H9 (cell line): ENCODE results near the gene DNAJC24. TPM values are rescaled to one million over a fixed set of nuclear protein-coding genes. Genes with fewer than 3 reads are reported as not detected.

Source experiments
- DNase-seq: peaks from one replicate; pipeline ENCODE4 v3.0.0-alpha.2; 2017
- H2AFZ ChIP-seq: one replicate; pipeline ENCODE4 v1.6.1; 2013; ENCODE audit warnings: mild to moderate bottlenecking, low read length, control low read depth, moderate library complexity
- H2AK5ac ChIP-seq: 2 replicates; pipeline ENCODE4 v1.6.1; 2013; ENCODE audit warnings: low read length, control low read depth, mixed read lengths; ENCODE audit not compliant: insufficient read length
- H2BK120ac ChIP-seq: one replicate; pipeline ENCODE4 v1.6.1; 2013; ENCODE audit warnings: low read depth, mild to moderate bottlenecking, low read length, control low read depth, inconsistent platforms; ENCODE audit not compliant: poor library complexity, severe bottlenecking
- H2BK12ac ChIP-seq: 2 replicates; pipeline ENCODE4 v1.6.1; 2013; ENCODE audit warnings: low read length, control low read depth, mixed read lengths, low read depth; ENCODE audit not compliant: insufficient read length
- H2BK15ac ChIP-seq: 2 replicates; pipeline ENCODE4 v1.6.1; 2013; ENCODE audit warnings: low read depth, low read length, control low read depth
- H2BK20ac ChIP-seq: one replicate; pipeline ENCODE4 v1.6.1; 2013; ENCODE audit warnings: low read depth, mild to moderate bottlenecking, low read length, control low read depth, inconsistent platforms; ENCODE audit not compliant: poor library complexity, severe bottlenecking
- H2BK5ac ChIP-seq: 2 replicates; pipeline ENCODE4 v1.6.1; 2013; ENCODE audit warnings: low read length, control low read depth, mixed read lengths; ENCODE audit not compliant: insufficient read length
- H3K14ac ChIP-seq: 2 replicates; pipeline ENCODE4 v1.6.1; 2013; ENCODE audit warnings: low read length, control low read depth; ENCODE audit not compliant: insufficient read depth
- H3K18ac ChIP-seq: 2 replicates; pipeline ENCODE4 v1.6.1; 2013; ENCODE audit warnings: low read depth, mild to moderate bottlenecking, mixed read lengths, low read length, control low read depth; ENCODE audit not compliant: insufficient read length
- H3K23ac ChIP-seq: 2 replicates; pipeline ENCODE4 v1.6.1; 2013; ENCODE audit warnings: low read length, control low read depth, mixed read lengths, low read depth; ENCODE audit not compliant: insufficient read length
- H3K23me2 ChIP-seq: 2 replicates; pipeline ENCODE4 v1.6.1; 2013; ENCODE audit warnings: low read depth, mild to moderate bottlenecking, mixed read lengths, low read length, control low read depth; ENCODE audit not compliant: insufficient read length, poor library complexity, severe bottlenecking
- H3K27ac ChIP-seq: 2 replicates; pipeline ENCODE4 v1.5.1; 2013; ENCODE audit warnings: low read length, control low read depth, mixed read lengths, low read depth; ENCODE audit not compliant: insufficient read length
- H3K27me3 ChIP-seq: 2 replicates; pipeline ENCODE4 v1.6.1; 2013; ENCODE audit warnings: low read length, control low read depth, inconsistent platforms; ENCODE audit not compliant: insufficient read depth
- H3K4ac ChIP-seq: 2 replicates; pipeline ENCODE4 v1.6.1; 2013; ENCODE audit warnings: low read depth, mild to moderate bottlenecking, control low read depth, inconsistent platforms, low read length, moderate library complexity
- H3K4me1 ChIP-seq: 2 replicates; pipeline ENCODE4 v1.6.1; 2013; ENCODE audit warnings: low read length, control low read depth, inconsistent platforms; ENCODE audit not compliant: insufficient read depth
- H3K4me2 ChIP-seq: 2 replicates; pipeline ENCODE4 v1.6.1; 2013; ENCODE audit warnings: low read length, control low read depth, mixed read lengths; ENCODE audit not compliant: insufficient read length, insufficient read depth
- H3K56ac ChIP-seq: 2 replicates; pipeline ENCODE4 v1.6.1; 2013; ENCODE audit warnings: low read depth, mild to moderate bottlenecking, mixed read lengths, low read length, control low read depth; ENCODE audit not compliant: insufficient read length
- H3K79me1 ChIP-seq: 2 replicates; pipeline ENCODE4 v1.6.1; 2013; ENCODE audit warnings: low read depth, mild to moderate bottlenecking, moderate library complexity, low read length, control low read depth, inconsistent platforms; ENCODE audit not compliant: insufficient read depth, poor library complexity, severe bottlenecking
- H3K79me2 ChIP-seq: 2 replicates; pipeline ENCODE4 v1.6.1; 2013; ENCODE audit warnings: low read length, control low read depth, inconsistent platforms; ENCODE audit not compliant: insufficient read depth
- H3K9ac ChIP-seq: 2 replicates; pipeline ENCODE4 v1.6.1; 2013; ENCODE audit warnings: low read length, control low read depth, mixed read lengths; ENCODE audit not compliant: insufficient read length; ENCODE audit errors: extremely low read depth
- H3K9me3 ChIP-seq: one replicate; pipeline ENCODE4 v1.6.1; 2013; ENCODE audit warnings: low read depth, low read length, inconsistent platforms; ENCODE audit not compliant: control insufficient read depth
- H3T11ph ChIP-seq: one replicate; pipeline ENCODE4 v1.6.1; 2013; ENCODE audit warnings: mild to moderate bottlenecking, low read length, control low read depth, inconsistent platforms
- H4K20me1 ChIP-seq: one replicate; pipeline ENCODE4 v1.6.1; 2013; ENCODE audit not compliant: control insufficient read depth, insufficient read length, insufficient read depth
- H4K5ac ChIP-seq: 2 replicates; pipeline ENCODE4 v1.6.1; 2013; ENCODE audit warnings: low read depth, mild to moderate bottlenecking, mixed read lengths, low read length, control low read depth; ENCODE audit not compliant: insufficient read length
- H4K8ac ChIP-seq: replicated peaks from 2 replicates; pipeline ENCODE4 v1.6.1; 2013; ENCODE audit warnings: low read length, control low read depth, mixed read lengths, low read depth; ENCODE audit not compliant: insufficient read length
- H4K91ac ChIP-seq: 2 replicates; pipeline ENCODE4 v1.6.1; 2013; ENCODE audit warnings: low read depth, mild to moderate bottlenecking, moderate library complexity, mixed read lengths, low read length, control low read depth; ENCODE audit not compliant: insufficient read length
- H3K27ac Mint-ChIP-seq, 3 experiments: 2 replicates in 2 of 3; 3 replicates in 1 of 3; pipeline ENCODE4 v1.8.0; 2020 to 2021; ENCODE audit warnings: mixed read lengths in 3 of 3, mild to moderate bottlenecking in 1 of 3, moderate library complexity in 1 of 3
- H3K27me3 Mint-ChIP-seq: 2 replicates; pipeline ENCODE4 v1.8.0; 2021; ENCODE audit warnings: low read depth, mild to moderate bottlenecking, moderate library complexity, mixed read lengths
- H3K36me3 Mint-ChIP-seq, 3 experiments: 2 replicates in 2 of 3; 3 replicates in 1 of 3; pipeline ENCODE4 v1.8.0; 2020 to 2021; ENCODE audit warnings: low read depth in 3 of 3, mixed read lengths in 3 of 3; ENCODE audit not compliant: insufficient read depth in 1 of 3
- H3K4me1 Mint-ChIP-seq, 2 experiments: 2 replicates each; pipeline ENCODE4 v1.8.0; 2020; ENCODE audit warnings: mixed read lengths in 2 of 2
- H3K4me3 Mint-ChIP-seq, 2 experiments: 2 replicates in 1 of 2; 3 replicates in 1 of 2; pipeline ENCODE4 v1.8.0; 2020 to 2021; ENCODE audit warnings: mild to moderate bottlenecking in 2 of 2, mixed read lengths in 2 of 2, moderate library complexity in 1 of 2
- H3K9me3 Mint-ChIP-seq, 2 experiments: 2 replicates in 1 of 2; 3 replicates in 1 of 2; pipeline ENCODE4 v1.8.0; 2020; ENCODE audit warnings: mild to moderate bottlenecking in 2 of 2, mixed read lengths in 2 of 2, moderate library complexity in 1 of 2
- CTCF ChIP-seq: fragments of 200-600 bp; sonication (generic); conservative IDR thresholded peaks from 3 replicates; pipeline ENCODE4 v1.8.0; 2021; ENCODE audit warnings: antibody characterized with exemption, mild to moderate bottlenecking
- WGBS: extraction: QIAGEN DNeasy Blood & Tissue Kit; methylation state at CpG from one replicate; pipeline ENCODE4 v1.1.7; 2013; ENCODE audit warnings: missing lambda C conversion rate, low lambda C conversion rate, mixed read lengths; ENCODE audit not compliant: insufficient read length; ENCODE audit errors: extremely low coverage; 5-methylcytosine and 5-hydroxymethylcytosine counted together
- total RNA-seq: library from RNA; stranded (reverse); gene quantifications from 2 replicates; pipeline ENCODE4 v1.2.1, GENCODE V29; 2021

Gene DNAJC24
- total RNA-seq, 1 experiment from 2014 or later: 16.7 TPM

- Histone ChIP-seq H3K27ac (no peak overlapping the region), H3K79me2 (no peaks in the 10 kb centered on the region), H3K56ac (no peak overlapping the region), H3K9ac (no peak overlapping the region), H4K8ac (no peak overlapping the region), H3K9me3 (no peaks in the 10 kb centered on the region), H3K23ac (no peak overlapping the region), H3K79me1 (no peaks in the 10 kb centered on the region), H2AFZ (no peak overlapping the region), H2BK15ac (no peak overlapping the region), H3T11ph (no peak overlapping the region), H2BK12ac (no peak overlapping the region), H2BK5ac (no peak overlapping the region), H3K27me3 (no peaks in the 10 kb centered on the region), H2BK120ac (no peak overlapping the region), H4K91ac (no peak overlapping the region), H2BK20ac (no peak overlapping the region), H3K14ac (no peak overlapping the region), H2AK5ac (no peak overlapping the region), H3K23me2 (peaks cover 11% of the 10 kb centered on the region), H4K5ac (no peak overlapping the region), H3K4ac (no peak overlapping the region), H3K18ac (no peak overlapping the region), H3K4me1 (no peaks in the 10 kb centered on the region), H4K20me1 (no peaks in the 10 kb centered on the region), H3K4me2 (no peak overlapping the region)
- no peak for TF ChIP-seq CTCF
- Mint-ChIP-seq H3K4me3 (no peak overlapping the region), H3K9me3 (no peaks in the 10 kb centered on the region; a peak in 1 of 5 replicates), H3K36me3 (peaks cover 0 to 4% (median 0%) of the 10 kb centered on the region in 3 experiments; a peak in 1 of 7 replicates), H3K27me3 (peaks cover 2% of the 10 kb centered on the region), H3K27ac (no peak overlapping the region), H3K4me1 (peaks cover 5 to 16% of the 10 kb centered on the region in 2 experiments)
- no peak for DNase-seq
- no CpG with 5 or more reads among the region's 4 CpGs for WGBS
Observed at GRCh38 chr11:31366795-31367194, 2.9 kb upstream of the DNAJC24 start.
